Retinal pigment epithelial cell (primary cell): ENCODE measurements around the gene ADORA1.

ENCODE experiments used
- DNase-seq: peaks from one replicate; pipeline ENCODE4 v3.0.0-alpha.2; 2010; ENCODE audit warnings: low read depth
- H3K4me3 ChIP-seq: 2 replicates; pipeline ENCODE4 v1.5.1; 2011; ENCODE audit warnings: mild to moderate bottlenecking, low read length, control low read depth, moderate library complexity
- TF ChIP-seq, protein P1 (sequence below): conservative IDR thresholded peaks from 2 replicates; pipeline ENCODE4 v1.5.1; 2011; ENCODE audit warnings: low read depth, low read length, control low read depth, inconsistent platforms

The ADORA1 gene

DNA sequence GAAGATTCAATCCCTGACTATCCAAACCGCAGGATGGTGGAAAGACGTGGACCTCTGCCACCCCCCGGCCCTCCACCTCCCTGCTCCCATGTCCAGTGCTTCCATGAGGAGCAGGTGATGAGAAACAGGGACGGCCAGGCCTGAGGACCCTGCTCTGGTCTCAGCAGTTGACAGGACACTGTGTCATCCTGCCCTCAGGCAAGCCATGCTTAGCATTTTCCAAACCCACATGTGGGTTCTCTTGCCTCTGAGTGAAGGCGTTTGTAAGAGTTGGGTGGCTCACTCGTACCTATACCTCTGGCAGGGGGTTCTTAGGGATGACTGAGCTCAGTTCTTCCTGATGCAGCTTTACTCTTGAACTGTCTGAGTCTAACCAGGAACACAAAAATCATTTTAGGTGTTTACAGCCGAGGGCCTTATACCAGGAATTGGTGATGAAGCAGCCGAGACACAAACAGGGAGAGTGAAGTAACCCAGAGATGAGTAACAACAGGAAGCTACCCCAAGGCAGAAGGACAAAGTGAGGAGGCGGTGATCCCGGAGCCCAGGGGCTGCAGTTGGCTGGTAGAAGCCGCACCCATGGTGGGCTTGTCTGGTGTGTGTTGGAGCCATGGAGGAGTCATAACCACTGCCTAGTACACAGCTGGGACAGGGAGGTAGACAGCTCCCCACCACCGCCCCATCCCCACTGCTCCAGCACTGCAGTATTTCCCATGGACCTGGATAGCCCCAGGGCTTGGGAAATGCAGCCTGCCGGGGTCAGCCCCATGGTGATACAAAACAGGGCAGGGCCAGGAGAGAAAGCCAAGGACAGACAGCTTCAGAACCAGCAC is 26.7 kb downstream of the ADORA1 start:
- no peak overlapping the region for H3K4me3 ChIP-seq
- TF ChIP-seq, protein P1, sequence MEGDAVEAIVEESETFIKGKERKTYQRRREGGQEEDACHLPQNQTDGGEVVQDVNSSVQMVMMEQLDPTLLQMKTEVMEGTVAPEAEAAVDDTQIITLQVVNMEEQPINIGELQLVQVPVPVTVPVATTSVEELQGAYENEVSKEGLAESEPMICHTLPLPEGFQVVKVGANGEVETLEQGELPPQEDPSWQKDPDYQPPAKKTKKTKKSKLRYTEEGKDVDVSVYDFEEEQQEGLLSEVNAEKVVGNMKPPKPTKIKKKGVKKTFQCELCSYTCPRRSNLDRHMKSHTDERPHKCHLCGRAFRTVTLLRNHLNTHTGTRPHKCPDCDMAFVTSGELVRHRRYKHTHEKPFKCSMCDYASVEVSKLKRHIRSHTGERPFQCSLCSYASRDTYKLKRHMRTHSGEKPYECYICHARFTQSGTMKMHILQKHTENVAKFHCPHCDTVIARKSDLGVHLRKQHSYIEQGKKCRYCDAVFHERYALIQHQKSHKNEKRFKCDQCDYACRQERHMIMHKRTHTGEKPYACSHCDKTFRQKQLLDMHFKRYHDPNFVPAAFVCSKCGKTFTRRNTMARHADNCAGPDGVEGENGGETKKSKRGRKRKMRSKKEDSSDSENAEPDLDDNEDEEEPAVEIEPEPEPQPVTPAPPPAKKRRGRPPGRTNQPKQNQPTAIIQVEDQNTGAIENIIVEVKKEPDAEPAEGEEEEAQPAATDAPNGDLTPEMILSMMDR, result no peak
- no peak for DNase-seq

DNA sequence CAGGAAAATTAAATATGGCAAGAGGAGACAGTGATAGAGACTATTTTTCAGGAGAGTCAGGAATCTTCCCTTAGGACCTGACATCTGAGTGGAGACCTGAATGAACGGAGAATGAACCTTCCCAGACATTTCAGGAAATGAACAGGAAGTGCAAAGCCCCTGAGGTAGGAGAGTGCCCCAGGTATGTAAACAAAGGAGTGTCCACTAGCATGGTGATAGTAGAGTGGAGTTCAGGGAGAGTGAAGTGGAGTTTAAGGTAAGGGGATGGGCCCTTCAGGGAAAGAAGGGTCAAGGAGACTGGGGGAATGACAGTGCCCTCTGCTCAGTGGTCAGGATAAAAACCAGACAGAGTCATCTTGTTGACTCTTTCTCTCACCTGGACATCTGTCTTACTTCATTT is 28.8 kb downstream of the ADORA1 start:
- TF ChIP-seq, protein P1, result no peak
- DNase-seq, result no peak
- H3K4me3 ChIP-seq, result no peak overlapping the region

DNA sequence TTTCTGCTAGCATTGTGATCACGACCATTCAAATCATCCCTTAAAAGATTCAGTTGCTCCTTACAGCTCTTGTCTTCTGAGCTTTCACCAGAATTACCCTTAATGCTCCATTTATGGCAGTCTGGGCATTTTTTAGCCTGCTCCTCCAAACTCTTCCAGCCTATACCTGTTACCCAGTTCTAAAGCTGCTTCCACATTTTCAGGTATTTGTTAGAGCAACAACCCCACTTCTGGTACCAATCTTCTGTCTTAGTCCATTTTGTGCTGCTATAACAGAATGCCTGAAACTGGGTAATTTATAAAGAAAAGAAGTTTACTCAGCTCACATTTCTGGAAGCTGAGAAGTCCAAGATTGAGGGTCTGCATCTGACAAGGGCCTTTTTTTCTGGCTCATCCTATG is 30.9 kb downstream of the ADORA1 start:
- TF ChIP-seq, protein P1, result no peak
- no peak overlapping the region for H3K4me3 ChIP-seq
- DNase-seq, result no peak

DNA sequence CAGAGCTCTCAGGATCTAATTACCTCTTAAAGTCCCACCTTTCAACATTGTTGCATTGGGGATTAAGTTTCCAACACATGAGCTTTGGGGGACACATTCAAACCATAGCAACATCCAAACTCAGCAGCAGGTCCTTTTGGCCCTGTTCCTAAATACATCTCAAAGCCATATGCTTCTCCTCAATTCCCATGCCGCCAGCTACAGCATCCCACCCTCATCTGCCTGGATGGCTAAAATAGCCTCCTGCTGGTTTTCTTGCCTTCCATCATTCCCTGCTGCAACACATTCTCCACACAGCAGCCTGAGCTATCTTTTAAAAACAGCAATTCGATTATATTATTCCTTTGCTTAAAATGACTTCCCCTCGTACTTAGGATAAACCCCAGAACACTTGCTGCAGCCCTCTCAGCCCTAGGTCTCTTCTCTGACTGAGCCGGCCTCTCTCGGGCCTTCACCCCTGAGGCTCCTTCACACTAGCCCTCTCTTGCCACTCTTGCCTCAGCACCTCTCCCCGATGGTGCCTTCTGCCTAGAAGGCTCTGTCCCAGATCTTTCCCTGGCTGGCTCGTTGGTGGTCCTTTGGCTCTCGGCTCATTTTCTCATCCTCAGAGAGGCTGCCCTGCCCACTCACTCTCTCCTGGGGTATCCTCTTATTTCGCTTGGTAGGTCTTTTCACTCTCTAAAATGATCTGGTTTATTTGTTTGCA is 31.6 kb downstream of the ADORA1 start:
- DNase-seq, result no peak
- H3K4me3 ChIP-seq, result no peak overlapping the region
- TF ChIP-seq, protein P1, result no peak

DNA sequence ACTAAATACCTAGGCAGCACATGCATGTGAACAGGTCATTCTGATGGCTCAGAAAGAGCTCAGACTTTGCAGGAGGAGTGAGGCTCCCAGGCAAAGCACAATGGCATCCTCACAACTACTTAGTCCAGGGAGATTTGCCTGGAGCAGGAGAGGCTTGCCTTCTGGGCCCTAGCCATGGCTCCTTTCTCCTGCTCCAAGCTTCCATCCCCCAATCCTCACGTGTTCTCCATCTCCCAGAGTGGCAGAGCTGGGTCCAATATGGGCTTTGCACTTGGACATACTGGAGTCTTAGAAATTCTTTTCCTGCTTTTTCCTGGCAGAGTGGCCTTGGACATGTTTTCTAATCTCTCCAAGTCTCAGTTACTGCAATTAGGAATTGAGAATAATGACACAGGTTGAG is 32.3 kb downstream of the ADORA1 start:
- no peak overlapping the region for H3K4me3 ChIP-seq
- TF ChIP-seq, protein P1, result no peak
- no peak for DNase-seq

DNA sequence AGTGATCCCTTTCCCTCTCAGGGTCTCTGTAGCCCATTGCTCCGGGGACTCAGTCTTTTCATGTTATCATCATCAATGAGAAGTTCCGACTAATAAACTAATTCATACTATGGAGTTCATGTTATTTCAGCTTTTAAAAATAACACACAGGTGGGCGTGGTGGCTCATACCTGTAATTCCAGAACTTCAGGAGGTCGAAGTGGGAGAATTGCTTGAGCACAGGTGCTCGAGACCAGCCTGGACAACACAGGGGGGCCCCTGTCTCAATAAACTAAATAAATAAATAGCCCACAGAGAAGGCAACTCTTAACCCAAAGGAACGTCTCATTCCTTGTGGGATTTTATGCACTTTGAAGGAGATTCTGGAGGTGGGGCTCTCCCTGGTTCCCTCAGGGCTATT is 33.6 kb downstream of the ADORA1 start:
- TF ChIP-seq, protein P1, result no peak
- no peak for DNase-seq
- H3K4me3 ChIP-seq, result no peak overlapping the region

DNA sequence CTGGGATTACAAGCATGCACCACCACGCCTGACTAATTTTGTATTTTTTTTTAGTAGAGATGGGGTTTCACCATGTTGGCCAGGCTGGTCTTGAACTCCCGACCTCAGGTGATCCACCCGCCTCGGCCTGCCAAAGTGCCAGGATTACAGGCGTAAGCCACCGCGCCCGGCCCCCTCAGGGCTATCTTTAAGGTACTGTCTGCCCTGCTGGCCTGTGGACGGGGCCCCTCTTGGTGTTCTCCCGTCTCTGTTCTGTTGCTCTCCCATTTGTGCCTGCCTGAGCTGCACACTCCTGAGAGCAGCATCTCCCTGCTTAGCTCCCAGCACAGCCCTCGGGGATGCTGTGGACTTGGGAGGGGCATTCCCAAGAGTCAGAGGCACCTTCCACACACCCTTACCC is 34.2 kb downstream of the ADORA1 start:
- DNase-seq, result no peak
- TF ChIP-seq, protein P1, result no peak
- no peak overlapping the region for H3K4me3 ChIP-seq
